B cell (primary cell): ENCODE data around the gene JADE1. TPM values are rescaled to one million over a fixed set of nuclear protein-coding genes. Genes with fewer than 3 reads are reported as not detected.

Source experiments
- ATAC-seq: fragments of 200-7000 bp; cut with Tn5 transposase; one replicate; pipeline ENCODE4 v1.10.0; 2021; ENCODE audit warnings: low read depth, mild to moderate bottlenecking, moderate number of reproducible peaks, moderate library complexity
- CTCF ChIA-PET: fragments of 350-600 bp; sonication (Branson Sonifier 250); formaldehyde crosslinking; loops from one replicate; lab custom pipeline; 2021; ENCODE audit warnings: antibody characterized with exemption, inconsistent platforms; lab: Charles Lee
- POLR2A ChIA-PET: fragments of 350-600 bp; sonication (Branson Sonifier 250); formaldehyde crosslinking; loops from one replicate; lab custom pipeline; 2021; ENCODE audit warnings: antibody characterized with exemption; lab: Charles Lee
- DNase-seq: peaks from one replicate; pipeline ENCODE4 v3.0.0; 2013
- H2AFZ ChIP-seq: 2 replicates; pipeline ENCODE4 v1.6.1; 2012; ENCODE audit warnings: mild to moderate bottlenecking, low read depth, low read length; ENCODE audit not compliant: insufficient read depth, poor library complexity, severe bottlenecking
- H3K27ac ChIP-seq, 2 donors: 1 replicate in 1 of 2; 2 replicates in 1 of 2; pipeline ENCODE4 v1.5.1; 2012 to 2013; ENCODE audit warnings: low read length in 2 of 2, mild to moderate bottlenecking in 2 of 2, moderate library complexity in 1 of 2
- H3K27me3 ChIP-seq, 4 experiments: fragments of 200-600 bp in 1 of 4; sonication (generic) in 1 of 4; replicated peaks in 1 of 4; 1 replicate in 2 of 4; 2 replicates in 2 of 4; pipeline versions ENCODE4 v1.6.1 to v1.7.0; 2013 to 2016; ENCODE audit warnings: low read length in 3 of 4, mild to moderate bottlenecking in 2 of 4, mixed read lengths in 1 of 4, moderate library complexity in 1 of 4; ENCODE audit not compliant: insufficient read depth in 4 of 4, control insufficient read depth in 3 of 4; ENCODE audit errors: control extremely low read depth in 1 of 4
- H3K36me3 ChIP-seq, 2 experiments: replicated peaks in 1 of 2; 1 replicate in 1 of 2; 2 replicates in 1 of 2; pipeline versions ENCODE4 v1.6.1 to v1.7.1; 2013; ENCODE audit warnings: low read length in 1 of 2; ENCODE audit not compliant: insufficient read depth in 2 of 2, control insufficient read depth in 1 of 2; ENCODE audit errors: control extremely low read depth in 1 of 2, extremely low read depth in 1 of 2
- H3K4me1 ChIP-seq, 2 donors: fragments of 200-600 bp in 1 of 2; sonication (generic) in 1 of 2; 1 replicate in 1 of 2; 2 replicates in 1 of 2; pipeline versions ENCODE4 v1.5.1 to v1.6.1; 2013 to 2017; ENCODE audit warnings: low read length in 2 of 2; ENCODE audit not compliant: control insufficient read depth in 2 of 2, insufficient read depth in 2 of 2
- H3K4me2 ChIP-seq: replicated peaks from 2 replicates; pipeline ENCODE3; 2012; ENCODE audit warnings: mild to moderate bottlenecking, low read depth, low read length; ENCODE audit not compliant: poor library complexity, severe bottlenecking
- H3K4me3 ChIP-seq, 5 experiments: fragments of 200-600 bp in 1 of 5; sonication (generic) in 1 of 5; 1 replicate in 3 of 5; 2 replicates in 2 of 5; pipeline versions ENCODE4 v1.5.1 to v1.7.0; 2011 to 2016; ENCODE audit warnings: low read length in 4 of 5, mild to moderate bottlenecking in 4 of 5, low read depth in 2 of 5, control low read depth in 1 of 5, moderate library complexity in 1 of 5; ENCODE audit not compliant: insufficient read depth in 1 of 5; ENCODE audit errors: control extremely low read depth in 1 of 5, extremely low read depth in 1 of 5
- H3K79me2 ChIP-seq: fragments of 200-600 bp; sonication (generic); one replicate; pipeline ENCODE4 v1.6.0; 2016; ENCODE audit warnings: low read length; ENCODE audit not compliant: control insufficient read depth, insufficient read depth
- H3K9ac ChIP-seq: fragments of 200-600 bp; sonication (generic); 2 replicates; pipeline ENCODE4 v1.6.1; 2017; ENCODE audit warnings: mild to moderate bottlenecking, low read length, moderate library complexity
- H3K9me3 ChIP-seq, 3 donors: one replicate each; pipeline versions ENCODE4 v1.6.1 to v1.7.1; 2013; ENCODE audit warnings: low read length in 2 of 3; ENCODE audit not compliant: control insufficient read depth in 2 of 3, insufficient read depth in 1 of 3; ENCODE audit errors: control extremely low read depth in 1 of 3
- H4K20me1 ChIP-seq: 2 replicates; pipeline ENCODE4 v1.6.0; 2012; ENCODE audit warnings: mild to moderate bottlenecking, low read length; ENCODE audit not compliant: insufficient read depth, control insufficient read depth, poor library complexity, severe bottlenecking
- H3K27ac Mint-ChIP-seq: one replicate; pipeline ENCODE4 v1.8.0; 2021; ENCODE audit warnings: mixed read lengths
- H3K27me3 Mint-ChIP-seq: one replicate; pipeline ENCODE4 v1.8.0; 2021; ENCODE audit warnings: mixed read lengths
- H3K4me1 Mint-ChIP-seq: one replicate; pipeline ENCODE4 v1.8.0; 2021; ENCODE audit warnings: mixed read lengths
- H3K4me3 Mint-ChIP-seq: one replicate; pipeline ENCODE4 v1.8.0; 2021; ENCODE audit warnings: mixed read lengths
- H3K9me3 Mint-ChIP-seq: one replicate; pipeline ENCODE4 v1.8.0; 2022; ENCODE audit warnings: mixed read lengths; ENCODE audit not compliant: insufficient read depth
- EZH2 ChIP-seq: IDR thresholded peaks from 2 replicates; pipeline ENCODE4 v1.6.1; 2012; ENCODE audit warnings: borderline replicate concordance, low read depth, mild to moderate bottlenecking, moderate library complexity, low read length; ENCODE audit not compliant: insufficient read depth, poor library complexity, severe bottlenecking
- WGBS: methylation state at CpG from one replicate; pipeline ENCODE4 v1.1.5; 2013; ENCODE audit warnings: missing lambda C conversion rate; ENCODE audit not compliant: insufficient coverage; 5-methylcytosine and 5-hydroxymethylcytosine counted together
- intact Hi-C: fragments of 100-400 bp; cut with micrococcal nuclease; formaldehyde crosslinking; loops from one replicate; pipeline ENCODE4 v1.10.0; 2022
- polyA plus RNA-seq: library from polyadenylated mRNA; depleted of rRNA; stranded (reverse); fragments of >200 nt; gene quantifications from 2 replicates; pipeline ENCODE4 v1.2.3, GENCODE V29; 2012
- total RNA-seq, 2 donors: library from RNA; stranded (reverse); fragments of 120-200 nt in 1 of 2; gene quantifications; 1 replicate in 1 of 2; 2 replicates in 1 of 2; pipeline versions ENCODE4 v1.2.3 to v1.2.4, GENCODE V29; 2013 to 2022
- TF ChIP-seq, protein P1 (sequence below): fragments of 200-600 bp; IDR thresholded peaks from one replicate; pipeline ENCODE4 v1.8.0; 2022; ENCODE audit warnings: antibody characterized with exemption, mild to moderate bottlenecking

Gene JADE1
- total and polyA plus RNA-seq, 2 donors (not counting 1 experiment from before 2014, with no cell fraction given): 13.8 to 42.4 TPM

DNA sequence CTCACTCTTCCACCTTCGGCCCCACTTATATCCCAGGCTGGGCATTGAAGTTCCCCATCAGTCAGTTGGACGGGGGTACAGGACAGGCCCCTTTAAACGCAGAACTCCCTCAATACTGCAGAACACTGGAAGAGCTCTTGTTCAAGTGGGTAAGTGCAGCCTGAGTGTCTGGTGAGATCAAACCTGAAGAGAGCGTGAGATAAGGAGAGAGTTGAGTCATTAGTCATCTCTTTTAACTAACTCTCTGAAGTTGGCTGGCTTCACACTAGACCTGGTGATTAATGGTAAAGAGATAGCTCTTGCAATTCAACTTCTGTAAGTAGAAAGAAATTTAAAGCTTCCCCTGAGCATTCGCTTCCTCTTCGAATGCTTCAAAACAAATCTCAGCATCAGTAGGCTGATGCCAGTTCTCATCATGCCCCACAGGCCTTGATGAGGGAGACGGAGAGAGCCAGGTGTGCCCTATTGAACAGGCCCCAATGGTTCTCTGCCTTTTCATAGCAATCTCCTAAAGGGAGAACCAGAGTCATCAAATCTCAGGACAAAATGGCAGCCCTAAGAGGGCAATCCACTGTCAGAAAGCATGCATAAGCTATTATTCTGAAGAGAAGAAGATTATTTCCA, 41.0 kb upstream of the JADE1 start:
- intact Hi-C loops: no loop called here
- no peak for TF ChIP-seq EZH2
- TF ChIP-seq, protein P1, sequence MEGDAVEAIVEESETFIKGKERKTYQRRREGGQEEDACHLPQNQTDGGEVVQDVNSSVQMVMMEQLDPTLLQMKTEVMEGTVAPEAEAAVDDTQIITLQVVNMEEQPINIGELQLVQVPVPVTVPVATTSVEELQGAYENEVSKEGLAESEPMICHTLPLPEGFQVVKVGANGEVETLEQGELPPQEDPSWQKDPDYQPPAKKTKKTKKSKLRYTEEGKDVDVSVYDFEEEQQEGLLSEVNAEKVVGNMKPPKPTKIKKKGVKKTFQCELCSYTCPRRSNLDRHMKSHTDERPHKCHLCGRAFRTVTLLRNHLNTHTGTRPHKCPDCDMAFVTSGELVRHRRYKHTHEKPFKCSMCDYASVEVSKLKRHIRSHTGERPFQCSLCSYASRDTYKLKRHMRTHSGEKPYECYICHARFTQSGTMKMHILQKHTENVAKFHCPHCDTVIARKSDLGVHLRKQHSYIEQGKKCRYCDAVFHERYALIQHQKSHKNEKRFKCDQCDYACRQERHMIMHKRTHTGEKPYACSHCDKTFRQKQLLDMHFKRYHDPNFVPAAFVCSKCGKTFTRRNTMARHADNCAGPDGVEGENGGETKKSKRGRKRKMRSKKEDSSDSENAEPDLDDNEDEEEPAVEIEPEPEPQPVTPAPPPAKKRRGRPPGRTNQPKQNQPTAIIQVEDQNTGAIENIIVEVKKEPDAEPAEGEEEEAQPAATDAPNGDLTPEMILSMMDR: no peak
- no peaks in the 10 kb centered on the region for H3K9me3 Mint-ChIP-seq

DNA sequence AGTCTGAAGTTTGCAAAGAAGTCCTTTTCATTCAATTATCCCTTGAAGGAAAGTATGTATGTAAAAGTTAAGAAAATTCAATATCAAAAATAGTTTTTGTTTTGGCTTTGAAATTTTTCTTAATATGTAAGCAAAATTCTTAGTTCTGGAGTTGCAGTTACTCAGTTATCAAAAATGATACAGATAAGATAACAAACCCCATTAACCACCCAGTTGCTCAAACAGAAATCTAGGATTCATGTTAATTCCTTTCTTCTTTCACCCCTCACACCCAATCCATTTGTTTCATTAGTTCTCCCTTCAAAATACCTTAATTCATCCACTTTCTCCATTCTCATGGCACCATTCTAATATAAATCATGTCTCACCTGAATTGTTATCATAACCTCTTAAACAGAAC, 40.5 kb upstream of the JADE1 start:
- DNase-seq (no peak), ATAC-seq (no peak)
- Histone ChIP-seq H3K36me3 (no peaks in the 10 kb centered on the region), H3K9me3 (no peaks in the 10 kb centered on the region), H3K9ac (no peak overlapping the region), H3K4me2 (no peak overlapping the region), H3K27ac (no peak overlapping the region), H2AFZ (no peak overlapping the region), H3K79me2 (no peaks in the 10 kb centered on the region), H3K27me3 (no peaks in the 10 kb centered on the region), H3K4me1 (no peaks in the 10 kb centered on the region), H4K20me1 (no peaks in the 10 kb centered on the region), H3K4me3 (no peak overlapping the region)
- Mint-ChIP-seq H3K27ac (no peak overlapping the region), H3K27me3 (no peaks in the 10 kb centered on the region), H3K4me1 (no peaks in the 10 kb centered on the region), H3K9me3 (no peaks in the 10 kb centered on the region), H3K4me3 (no peak overlapping the region)
- ChIA-PET CTCF (no interaction called here), POLR2A (no interaction called here)
- TF ChIP-seq, protein P1: no peak
- TF ChIP-seq EZH2: no peak
- intact Hi-C loops: no loop called here

More for the DNA sequence above, 41.0 kb upstream of the JADE1 start:
- DNase-seq: no peak
- H3K4me3 ChIP-seq: no peak overlapping the region
- H3K4me1 ChIP-seq: no peaks in the 10 kb centered on the region
- no peaks in the 10 kb centered on the region for H3K36me3 ChIP-seq
- H3K9ac ChIP-seq: no peak overlapping the region
- no peak overlapping the region for H3K4me3 Mint-ChIP-seq
- H3K4me2 ChIP-seq: no peak overlapping the region
- H3K27me3 Mint-ChIP-seq: no peaks in the 10 kb centered on the region
- no peak overlapping the region for H3K27ac Mint-ChIP-seq
- H3K79me2 ChIP-seq: no peaks in the 10 kb centered on the region
- H3K27me3 ChIP-seq: no peaks in the 10 kb centered on the region
- POLR2A ChIA-PET: no interaction called here
- H4K20me1 ChIP-seq: no peaks in the 10 kb centered on the region
- H3K9me3 ChIP-seq: no peaks in the 10 kb centered on the region
- no peak for ATAC-seq
- H2AFZ ChIP-seq: no peak overlapping the region
- H3K4me1 Mint-ChIP-seq: no peaks in the 10 kb centered on the region
- 100% methylated on average over 4 of the region's 7 CpGs for WGBS
- CTCF ChIA-PET: no interaction called here
- no peak overlapping the region for H3K27ac ChIP-seq
